Measurements from ENCODE around the gene CCDC73.

The CCDC73 gene

DNA sequence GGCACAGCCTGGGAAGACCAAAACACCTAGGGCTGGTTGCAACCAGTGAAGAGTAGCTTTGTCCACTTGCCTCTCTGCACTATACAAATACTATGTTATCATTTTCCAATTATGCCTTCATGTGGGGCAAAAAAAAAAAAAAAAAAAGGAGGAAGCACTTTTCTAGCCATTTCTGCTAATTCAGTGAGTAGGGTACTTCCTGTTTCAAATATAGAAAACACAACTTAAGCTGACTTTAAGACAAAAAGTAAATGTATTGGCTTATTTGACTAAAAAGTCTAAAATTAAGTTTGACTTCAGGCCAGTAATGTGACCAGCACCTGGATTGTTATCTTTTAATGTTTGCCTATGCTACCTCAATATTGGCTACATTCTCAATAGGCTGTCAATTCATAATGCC, 15.3 kb downstream of the CCDC73 start:
- Histone ChIP-seq H3K79me2 (ENCODE audit: control insufficient read depth, low read length) (no peaks in the 10 kb centered on the region), H4K20me1 (ENCODE audit: control insufficient read depth, insufficient read depth, low read depth, low read length) (no peaks in the 10 kb centered on the region), H3K4me1 (ENCODE audit: control insufficient read depth, low read length) (peaks cover 63% of the 10 kb centered on the region), H3K4me3 (ENCODE audit: low read length) (peak overlapping the region; percentile 61), H3K9me2 (replicated peaks; ENCODE audit: control insufficient read depth, low read length) (no peaks in the 10 kb centered on the region), H3K27me3 (ENCODE audit: control insufficient read depth, low read length) (no peaks in the 10 kb centered on the region), H3F3A (ENCODE audit: control insufficient read depth, insufficient read depth) (no peaks in the 10 kb centered on the region), H3K27ac (ENCODE audit: low read depth, low read length) (peak overlapping the region; percentile 66), H3K36me3 (ENCODE audit: control insufficient read depth, low read length) (no peaks in the 10 kb centered on the region), H3K4me2 (ENCODE audit: low read length) (peak overlapping the region; percentile 66), H3K9me3 (ENCODE audit: control insufficient read depth, insufficient read depth, low read length) (no peaks in the 10 kb centered on the region)
- TF ChIP-seq, protein P1, sequence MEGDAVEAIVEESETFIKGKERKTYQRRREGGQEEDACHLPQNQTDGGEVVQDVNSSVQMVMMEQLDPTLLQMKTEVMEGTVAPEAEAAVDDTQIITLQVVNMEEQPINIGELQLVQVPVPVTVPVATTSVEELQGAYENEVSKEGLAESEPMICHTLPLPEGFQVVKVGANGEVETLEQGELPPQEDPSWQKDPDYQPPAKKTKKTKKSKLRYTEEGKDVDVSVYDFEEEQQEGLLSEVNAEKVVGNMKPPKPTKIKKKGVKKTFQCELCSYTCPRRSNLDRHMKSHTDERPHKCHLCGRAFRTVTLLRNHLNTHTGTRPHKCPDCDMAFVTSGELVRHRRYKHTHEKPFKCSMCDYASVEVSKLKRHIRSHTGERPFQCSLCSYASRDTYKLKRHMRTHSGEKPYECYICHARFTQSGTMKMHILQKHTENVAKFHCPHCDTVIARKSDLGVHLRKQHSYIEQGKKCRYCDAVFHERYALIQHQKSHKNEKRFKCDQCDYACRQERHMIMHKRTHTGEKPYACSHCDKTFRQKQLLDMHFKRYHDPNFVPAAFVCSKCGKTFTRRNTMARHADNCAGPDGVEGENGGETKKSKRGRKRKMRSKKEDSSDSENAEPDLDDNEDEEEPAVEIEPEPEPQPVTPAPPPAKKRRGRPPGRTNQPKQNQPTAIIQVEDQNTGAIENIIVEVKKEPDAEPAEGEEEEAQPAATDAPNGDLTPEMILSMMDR (IDR thresholded peaks at IDR 0.05; ENCODE audit: low read depth, low read length, poor library complexity, severe bottlenecking): no peak
- no peak for TF ChIP-seq EZH2phosphoT487 (IDR thresholded peaks at IDR 0.05; ENCODE audit: borderline replicate concordance, low read length)

DNA sequence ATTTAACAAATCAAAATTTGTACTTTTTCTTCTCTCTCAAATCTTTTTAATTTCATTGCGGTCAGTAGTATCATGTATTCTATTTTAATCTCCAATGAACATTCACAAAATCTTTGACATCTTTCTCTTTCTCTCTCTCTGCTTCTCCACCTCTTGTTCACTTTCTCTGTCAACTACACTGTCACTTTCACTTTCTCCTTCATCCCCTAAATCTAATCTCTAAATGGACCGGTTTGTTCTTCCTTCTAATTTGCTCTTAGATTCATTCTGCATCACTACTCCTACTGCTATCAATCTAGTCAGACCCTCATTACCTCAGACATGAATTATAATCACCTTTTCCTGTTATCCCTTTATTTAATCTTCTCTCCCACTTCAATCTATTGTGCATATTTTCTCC, 18.6 kb downstream of the CCDC73 start:
- no peaks in the 10 kb centered on the region for H3K36me3 ChIP-seq (ENCODE audit: control insufficient read depth, low read length)

DNA sequence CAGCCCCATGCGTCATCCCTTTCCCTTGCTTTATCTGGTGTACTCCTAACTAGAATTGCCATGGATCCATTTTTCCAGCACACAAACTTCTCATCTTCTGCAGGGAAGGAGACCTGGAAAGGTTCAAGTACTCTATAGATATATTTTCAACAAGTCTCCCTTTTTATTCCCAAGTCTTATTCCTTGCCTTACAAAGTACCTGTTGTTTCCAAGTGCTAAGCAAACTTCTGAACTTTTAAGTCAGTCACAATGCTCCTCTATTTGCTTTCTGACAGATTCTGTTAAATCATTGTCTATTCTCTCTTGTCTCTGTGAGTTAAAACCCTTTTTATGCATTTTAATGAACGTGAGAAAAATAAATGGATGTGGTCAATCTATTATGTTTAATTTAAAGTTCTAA, 20.4 kb downstream of the CCDC73 start:
- H3K9me2 ChIP-seq (replicated peaks; ENCODE audit: control insufficient read depth, low read length): no peaks in the 10 kb centered on the region
- no peaks in the 10 kb centered on the region for H3K9me3 ChIP-seq (ENCODE audit: control insufficient read depth, insufficient read depth, low read length)
- H3K36me3 ChIP-seq (ENCODE audit: control insufficient read depth, low read length): no peaks in the 10 kb centered on the region
- no peak overlapping the region for H3K27ac ChIP-seq (ENCODE audit: low read depth, low read length)
- H3K27me3 ChIP-seq (ENCODE audit: control insufficient read depth, low read length): no peaks in the 10 kb centered on the region
- no peaks in the 10 kb centered on the region for H4K20me1 ChIP-seq (ENCODE audit: control insufficient read depth, insufficient read depth, low read depth, low read length)
- H3F3A ChIP-seq (ENCODE audit: control insufficient read depth, insufficient read depth): no peaks in the 10 kb centered on the region
- H3K4me2 ChIP-seq (ENCODE audit: low read length): no peak overlapping the region
- H3K79me2 ChIP-seq (ENCODE audit: control insufficient read depth, low read length): no peaks in the 10 kb centered on the region
- TF ChIP-seq, protein P1 (IDR thresholded peaks at IDR 0.05; ENCODE audit: low read depth, low read length, poor library complexity, severe bottlenecking): no peak
- no peak for TF ChIP-seq EZH2phosphoT487 (IDR thresholded peaks at IDR 0.05; ENCODE audit: borderline replicate concordance, low read length)
- no peak overlapping the region for H3K4me3 ChIP-seq (ENCODE audit: low read length)
- peaks cover 26% of the 10 kb centered on the region for H3K4me1 ChIP-seq (ENCODE audit: control insufficient read depth, low read length)

More for the DNA sequence above, 18.6 kb downstream of the CCDC73 start:
- Histone ChIP-seq H3K4me3 (ENCODE audit: low read length) (peak overlapping the region; percentile 3; the same call in 1 of the 2 replicates), H3K79me2 (ENCODE audit: control insufficient read depth, low read length) (no peaks in the 10 kb centered on the region), H3K4me1 (ENCODE audit: control insufficient read depth, low read length) (peaks cover 38% of the 10 kb centered on the region), H4K20me1 (ENCODE audit: control insufficient read depth, insufficient read depth, low read depth, low read length) (no peaks in the 10 kb centered on the region), H3K27ac (ENCODE audit: low read depth, low read length) (no peak overlapping the region), H3K9me3 (ENCODE audit: control insufficient read depth, insufficient read depth, low read length) (no peaks in the 10 kb centered on the region), H3K27me3 (ENCODE audit: control insufficient read depth, low read length) (no peaks in the 10 kb centered on the region), H3F3A (ENCODE audit: control insufficient read depth, insufficient read depth) (no peaks in the 10 kb centered on the region), H3K9me2 (replicated peaks; ENCODE audit: control insufficient read depth, low read length) (no peaks in the 10 kb centered on the region), H3K4me2 (ENCODE audit: low read length) (peak overlapping the region; percentile 43)
- no peak for TF ChIP-seq EZH2phosphoT487 (IDR thresholded peaks at IDR 0.05; ENCODE audit: borderline replicate concordance, low read length)
- TF ChIP-seq, protein P1 (IDR thresholded peaks at IDR 0.05; ENCODE audit: low read depth, low read length, poor library complexity, severe bottlenecking): no peak
